Neural progenitor cell (in vitro differentiated cells): ENCODE results near the gene ARVCF. TPM values are rescaled to one million over a fixed set of nuclear protein-coding genes. Genes with fewer than 3 reads are reported as not detected.

Experiments
- DNase-seq: peaks from one replicate; pipeline ENCODE4 v3.0.0-alpha.2; 2016; ENCODE audit warnings: low spot score
- H2AFZ ChIP-seq: fragments of 200-600 bp; sonication (generic); replicated peaks from 2 replicates; pipeline ENCODE4 v1.6.1; 2016; ENCODE audit warnings: antibody characterized with exemption
- H3F3A ChIP-seq: fragments of 200-600 bp; sonication (generic); 2 replicates; pipeline ENCODE4 v1.6.1; 2016; ENCODE audit warnings: antibody characterized with exemption, low read depth
- H3K27ac ChIP-seq: fragments of 200-600 bp; sonication (generic); 2 replicates; pipeline ENCODE4 v1.5.1; 2016; ENCODE audit warnings: mild to moderate bottlenecking
- H3K27me3 ChIP-seq: fragments of 200-600 bp; sonication (generic); 2 replicates; pipeline ENCODE4 v1.6.1; 2016; ENCODE audit warnings: mild to moderate bottlenecking, moderate library complexity
- H3K36me3 ChIP-seq: fragments of 200-600 bp; sonication (generic); 2 replicates; pipeline ENCODE4 v1.5.1; 2016
- H3K4me1 ChIP-seq: fragments of 200-600 bp; sonication (generic); 2 replicates; pipeline ENCODE4 v1.6.1; 2016; ENCODE audit warnings: mixed run types
- H3K4me2 ChIP-seq: fragments of 200-600 bp; sonication (generic); 2 replicates; pipeline ENCODE4 v1.6.1; 2016
- H3K4me3 ChIP-seq: fragments of 200-600 bp; sonication (generic); 2 replicates; pipeline ENCODE4 v1.5.1; 2016
- H3K79me2 ChIP-seq: fragments of 200-600 bp; sonication (generic); 2 replicates; pipeline ENCODE4 v1.6.1; 2016; ENCODE audit warnings: low read depth
- H3K9ac ChIP-seq: fragments of 200-600 bp; sonication (generic); 2 replicates; pipeline ENCODE4 v1.6.1; 2016
- H3K9me3 ChIP-seq: fragments of 200-600 bp; sonication (generic); 2 replicates; pipeline ENCODE4 v1.5.1; 2016; ENCODE audit warnings: low read depth
- H4K20me1 ChIP-seq: fragments of 200-600 bp; sonication (generic); 2 replicates; pipeline ENCODE4 v1.6.1; 2016; ENCODE audit warnings: low read depth
- H3K27ac Mint-ChIP-seq: 3 replicates; pipeline ENCODE4 v1.8.0; 2021; ENCODE audit warnings: mixed read lengths
- H3K27me3 Mint-ChIP-seq: 2 replicates; pipeline ENCODE4 v1.8.0; 2022; ENCODE audit warnings: low read depth, mild to moderate bottlenecking, inconsistent platforms, moderate library complexity, mixed read lengths; ENCODE audit not compliant: insufficient read depth
- H3K36me3 Mint-ChIP-seq: 3 replicates; pipeline ENCODE4 v1.8.0; 2021; ENCODE audit warnings: mixed read lengths
- H3K4me1 Mint-ChIP-seq: 3 replicates; pipeline ENCODE4 v1.8.0; 2021; ENCODE audit warnings: mixed read lengths
- H3K4me3 Mint-ChIP-seq: 3 replicates; pipeline ENCODE4 v1.8.0; 2021; ENCODE audit warnings: mild to moderate bottlenecking, moderate library complexity, mixed read lengths
- H3K9me3 Mint-ChIP-seq: 3 replicates; pipeline ENCODE4 v1.8.0; 2020; ENCODE audit warnings: mixed read lengths
- CTCF ChIP-seq: fragments of 200-600 bp; sonication (generic); IDR thresholded peaks from 2 replicates; pipeline ENCODE4 v1.5.1; 2017; ENCODE audit warnings: antibody characterized with exemption, mild to moderate bottlenecking
- EZH2 ChIP-seq: fragments of 200-600 bp; sonication (generic); IDR thresholded peaks from 2 replicates; pipeline ENCODE4 v1.6.1; 2017; ENCODE audit warnings: antibody characterized with exemption, mild to moderate bottlenecking, moderate library complexity
- EZH2phosphoT487 ChIP-seq: fragments of 200-600 bp; sonication (generic); IDR thresholded peaks from 2 replicates; pipeline ENCODE4 v1.6.1; 2017; ENCODE audit warnings: antibody characterized with exemption
- total RNA-seq: library from RNA; depleted of rRNA; stranded (reverse); fragments of >200 nt; gene quantifications from 2 replicates; pipeline ENCODE4 v1.2.3, GENCODE V29; 2015; ENCODE audit warnings: low replicate concordance

ARVCF gene
- total RNA-seq, 1 donor from 2014 or later, result 35.4 TPM

GRCh38 chr22:20054034-20054427 is 37.4 kb upstream of the ARVCF start:
- Histone ChIP-seq H3K4me1 (no peaks in the 10 kb centered on the region), H4K20me1 (no peaks in the 10 kb centered on the region), H3K9ac (no peak overlapping the region), H3K9me3 (no peaks in the 10 kb centered on the region), H3K4me3 (no peak overlapping the region), H3K79me2 (no peaks in the 10 kb centered on the region), H3K4me2 (no peak overlapping the region), H3F3A (no peaks in the 10 kb centered on the region), H3K36me3 (no peaks in the 10 kb centered on the region), H3K27me3 (no peaks in the 10 kb centered on the region), H3K27ac (no peak overlapping the region), H2AFZ (no peak overlapping the region)
- Mint-ChIP-seq H3K4me1 (peaks cover 4% of the 10 kb centered on the region), H3K36me3 (peaks cover 4% of the 10 kb centered on the region), H3K27me3 (no peaks in the 10 kb centered on the region), H3K27ac (peak overlapping the region; percentile 63), H3K9me3 (peaks cover 4% of the 10 kb centered on the region), H3K4me3 (no peak overlapping the region)
- DNase-seq, result no peak
- TF ChIP-seq EZH2 (no peak), EZH2phosphoT487 (no peak), CTCF (no peak)

DNA sequence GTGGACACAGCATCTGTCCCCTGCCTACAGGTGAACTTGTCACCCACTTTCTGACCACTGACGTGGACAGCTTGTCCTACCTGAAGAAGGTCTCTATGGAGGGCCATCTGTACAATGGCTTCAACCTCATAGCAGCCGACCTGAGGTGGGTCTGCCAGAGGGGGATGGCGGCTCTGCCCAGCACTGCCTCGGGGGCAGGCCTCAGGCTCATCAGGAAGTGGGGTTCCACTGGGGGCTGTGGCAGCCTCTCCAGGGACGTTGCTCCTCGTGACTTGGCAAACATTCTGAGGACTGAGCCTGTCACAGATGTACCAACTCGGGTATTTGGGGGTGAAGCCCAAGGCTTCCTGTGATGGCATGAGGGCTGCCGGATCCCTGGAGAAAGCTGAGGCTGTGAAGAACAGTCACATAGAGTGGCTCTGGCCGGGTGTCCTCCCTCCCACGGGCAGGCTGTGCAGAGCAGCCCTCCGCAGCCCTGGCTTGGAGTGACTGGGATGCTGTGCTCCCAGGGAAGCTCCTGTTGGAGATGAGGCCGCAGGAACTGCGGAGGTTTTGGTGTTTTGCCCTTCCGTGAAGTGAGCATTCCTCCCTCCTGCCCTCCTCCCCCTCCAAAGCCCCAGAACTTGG is 36.9 kb upstream of the ARVCF start:
- peaks cover 6% of the 10 kb centered on the region for H3K36me3 Mint-ChIP-seq
- no peak for TF ChIP-seq CTCF
- TF ChIP-seq EZH2phosphoT487, result no peak
- TF ChIP-seq EZH2, result no peak
- H3K27ac Mint-ChIP-seq, result no peak overlapping the region
- Histone ChIP-seq H3K27me3 (no peaks in the 10 kb centered on the region), H2AFZ (no peak overlapping the region), H3K4me3 (no peak overlapping the region), H3K36me3 (no peaks in the 10 kb centered on the region), H3K4me2 (no peak overlapping the region), H3K9me3 (no peaks in the 10 kb centered on the region), H4K20me1 (no peaks in the 10 kb centered on the region), H3K4me1 (no peaks in the 10 kb centered on the region), H3K27ac (no peak overlapping the region), H3K79me2 (no peaks in the 10 kb centered on the region), H3K9ac (no peak overlapping the region), H3F3A (no peaks in the 10 kb centered on the region)
- no peak for DNase-seq
- peaks cover 6% of the 10 kb centered on the region for H3K9me3 Mint-ChIP-seq
- peaks cover 3% of the 10 kb centered on the region for H3K4me1 Mint-ChIP-seq
- H3K4me3 Mint-ChIP-seq, result no peak overlapping the region
- no peaks in the 10 kb centered on the region for H3K27me3 Mint-ChIP-seq

- H3K36me3 ChIP-seq, result no peaks in the 10 kb centered on the region
- no peaks in the 10 kb centered on the region for H3K4me1 ChIP-seq
- H3K36me3 Mint-ChIP-seq, result peaks cover 11% of the 10 kb centered on the region
- H3K4me1 Mint-ChIP-seq, result no peaks in the 10 kb centered on the region
- no peaks in the 10 kb centered on the region for H3K27me3 ChIP-seq
- no peak overlapping the region for H3K4me3 Mint-ChIP-seq
- H3F3A ChIP-seq, result no peaks in the 10 kb centered on the region
- no peaks in the 10 kb centered on the region for H3K79me2 ChIP-seq
- H3K27ac Mint-ChIP-seq, result no peak overlapping the region
- no peaks in the 10 kb centered on the region for H3K27me3 Mint-ChIP-seq
- H3K9me3 Mint-ChIP-seq, result peaks cover 11% of the 10 kb centered on the region
- no peak overlapping the region for H3K27ac ChIP-seq
- DNase-seq, result no peak
- H3K9ac ChIP-seq, result no peak overlapping the region
- no peaks in the 10 kb centered on the region for H4K20me1 ChIP-seq
- TF ChIP-seq CTCF, result no peak
- H3K4me3 ChIP-seq, result no peak overlapping the region
- no peak overlapping the region for H2AFZ ChIP-seq
- H3K9me3 ChIP-seq, result no peaks in the 10 kb centered on the region
- H3K4me2 ChIP-seq, result no peak overlapping the region
These were observed 36.0 kb upstream of the ARVCF start for GRCh38 chr22:20052309-20053259.
